ENCODE results near the gene GON4L.

GON4L gene

GRCh38 chr1:155877945-155878344, 20.9 kb upstream of the GON4L start:
- no peak for DNase-seq (ENCODE audit: low read depth, low spot score)

- no peak for DNase-seq (ENCODE audit: low read depth, low spot score)
Measured at GRCh38 chr1:155873860-155874259, 16.8 kb upstream of the GON4L start.

DNA sequence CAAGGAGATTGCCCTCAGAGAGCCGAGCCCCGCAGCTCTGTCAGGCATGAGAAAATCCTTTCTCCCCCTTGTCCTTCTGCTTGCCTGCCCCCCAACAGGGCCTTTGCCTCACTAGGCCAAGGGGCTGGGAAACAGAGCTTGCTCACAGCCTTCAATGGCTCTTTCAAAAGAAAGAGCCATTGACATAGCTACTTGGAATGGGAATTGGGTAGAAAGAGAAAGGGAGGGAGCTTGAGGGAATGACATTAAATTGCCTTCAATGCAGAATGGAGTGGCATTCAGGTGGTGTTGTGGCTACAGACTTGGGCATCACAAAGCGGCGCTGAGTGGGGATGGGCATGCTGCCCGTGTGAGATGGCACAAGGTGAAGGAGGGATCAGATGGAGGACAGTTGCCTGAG, 15.5 kb upstream of the GON4L start:
- DNase-seq (ENCODE audit: low read depth, low spot score), result no peak

- DNase-seq (ENCODE audit: low read depth, low spot score), result no peak
Measured at GRCh38 chr1:155871390-155871789, 14.4 kb upstream of the GON4L start.

- no peak for DNase-seq (ENCODE audit: low read depth, low spot score)
Measured at GRCh38 chr1:155867766-155868165, 10.8 kb upstream of the GON4L start.

GRCh38 chr1:155864393-155864792, 7.4 kb upstream of the GON4L start:
- no peak for DNase-seq (ENCODE audit: low read depth, low spot score)

GRCh38 chr1:155861896-155862295, 4.9 kb upstream of the GON4L start:
- no peak for DNase-seq (ENCODE audit: low read depth, low spot score)

DNA sequence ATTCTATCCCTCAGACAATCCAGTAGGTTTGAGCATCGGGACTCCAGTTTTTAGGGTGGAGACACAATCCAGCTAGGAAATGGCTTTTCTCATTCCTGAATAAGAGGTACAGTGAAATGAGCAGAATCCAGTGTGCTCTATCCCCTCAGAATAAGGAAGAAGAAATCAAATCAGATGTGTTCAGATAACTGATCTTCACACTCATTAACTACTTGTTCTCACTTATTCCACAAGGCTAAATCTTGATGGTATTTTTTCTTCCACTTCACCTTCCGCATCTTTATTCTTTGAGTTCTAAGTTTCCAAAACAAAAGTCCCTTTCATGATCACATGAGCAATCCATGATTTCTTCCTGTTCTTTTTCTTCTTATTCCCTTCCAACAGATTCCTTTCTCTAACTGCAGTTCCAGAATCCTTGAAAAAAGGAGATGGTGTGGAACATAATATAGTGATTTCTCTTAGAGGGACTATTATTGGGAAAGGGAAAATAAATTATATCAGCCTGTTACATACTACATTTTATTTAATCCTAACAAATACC, 4.0 kb upstream of the GON4L start:
- no peak for DNase-seq (ENCODE audit: low read depth, low spot score)

DNA sequence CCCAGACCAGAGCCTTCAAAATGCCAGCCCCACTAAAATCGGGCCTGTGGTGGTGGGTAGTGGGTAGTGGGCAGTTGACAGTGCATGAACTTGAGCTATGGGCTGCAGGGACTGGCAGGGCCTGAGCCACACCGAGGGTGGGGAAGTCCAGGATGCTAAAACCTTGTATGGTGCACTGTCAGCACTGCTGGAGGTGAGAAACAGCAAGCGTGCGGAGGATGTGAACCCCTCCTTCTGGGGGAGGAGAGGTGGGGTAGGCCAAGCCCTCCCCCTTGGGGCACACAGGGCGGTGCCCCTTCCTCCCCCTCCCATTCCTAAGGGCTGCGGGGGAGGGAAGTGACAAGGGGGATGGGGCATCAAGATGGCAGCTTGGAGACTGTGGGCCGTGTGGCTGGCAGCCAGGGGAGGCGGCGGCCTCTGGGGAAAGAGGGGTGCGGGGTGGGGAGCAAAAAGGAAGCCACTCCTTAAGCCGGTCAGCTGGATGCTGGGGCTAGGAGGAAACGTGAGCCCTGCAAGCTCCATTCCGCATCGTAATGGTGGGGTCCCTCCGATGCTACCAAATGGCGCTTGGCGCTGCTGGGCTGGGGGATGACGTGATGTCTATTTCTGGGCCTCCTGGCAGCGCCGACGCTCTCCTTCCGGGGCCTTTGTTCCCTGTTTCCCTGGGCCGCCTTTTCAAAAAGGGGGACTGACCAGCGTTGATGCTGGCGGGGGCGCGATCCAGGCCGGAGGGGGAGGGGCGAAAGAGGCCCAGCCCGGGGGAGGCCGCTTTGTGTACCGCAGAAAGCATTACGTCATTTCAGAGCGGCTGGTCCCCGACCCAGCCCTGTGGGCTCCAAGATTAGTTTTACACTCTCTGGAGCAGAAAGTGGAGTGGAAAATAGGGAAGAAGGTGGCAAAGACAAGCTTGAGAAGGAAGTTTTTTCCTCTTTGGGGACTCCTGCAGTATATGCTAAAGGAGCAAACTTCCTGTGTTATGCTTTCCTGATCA, 3.2 kb upstream of the GON4L start:
- DNase-seq (ENCODE audit: low read depth, low spot score), result peak; percentile 27

- DNase-seq (ENCODE audit: low read depth, low spot score), result peak; percentile 96
Measured at GRCh38 chr1:155859234-155859829, 2.3 kb upstream of the GON4L start, which contains the start of gene SYT11. Gene SYT11, plus strand, starts transcription at chr1:155859567. Its CDS starts 195 bp downstream, at chr1:155859762.

- DNase-seq (ENCODE audit: low read depth, low spot score), result no peak
Measured at GRCh38 chr1:155858800-155859233, 1.8 kb upstream of the GON4L start.

DNA sequence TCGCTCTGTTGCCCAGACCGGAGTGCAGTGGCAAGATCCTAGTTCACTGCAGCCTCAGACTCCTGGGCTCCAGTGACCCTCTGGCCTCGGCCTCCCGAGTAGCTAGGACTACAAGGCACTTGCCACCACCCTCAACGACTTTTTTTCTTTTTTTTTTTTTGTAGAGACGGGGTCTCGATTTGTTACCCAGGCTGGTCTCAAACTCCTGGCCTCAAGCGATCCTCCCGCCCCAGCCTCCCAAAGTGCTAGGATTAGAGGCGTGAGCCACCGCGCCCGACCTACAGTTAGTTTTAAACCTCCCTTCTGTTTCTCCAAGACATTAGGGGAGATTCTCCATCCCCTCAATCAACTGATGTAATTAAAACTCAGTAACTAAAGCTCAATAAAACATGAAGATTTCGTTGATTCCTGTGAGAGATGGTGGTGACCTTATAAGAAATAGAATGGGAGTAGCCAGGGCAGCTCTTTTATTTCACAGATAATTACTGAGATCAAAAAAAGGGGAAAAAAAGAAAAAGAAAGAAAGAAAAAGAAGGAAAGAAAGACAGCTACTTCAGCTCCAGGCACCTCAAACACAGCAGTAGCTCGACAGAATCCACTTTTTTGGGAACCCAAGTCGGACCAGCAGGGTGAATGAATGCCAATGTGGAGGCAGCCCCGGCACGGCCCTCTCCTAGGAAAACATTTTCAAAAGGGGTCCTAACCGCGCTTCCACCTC, 598 bp downstream of the GON4L start:
- DNase-seq (ENCODE audit: low read depth, low spot score), result no peak

DNA sequence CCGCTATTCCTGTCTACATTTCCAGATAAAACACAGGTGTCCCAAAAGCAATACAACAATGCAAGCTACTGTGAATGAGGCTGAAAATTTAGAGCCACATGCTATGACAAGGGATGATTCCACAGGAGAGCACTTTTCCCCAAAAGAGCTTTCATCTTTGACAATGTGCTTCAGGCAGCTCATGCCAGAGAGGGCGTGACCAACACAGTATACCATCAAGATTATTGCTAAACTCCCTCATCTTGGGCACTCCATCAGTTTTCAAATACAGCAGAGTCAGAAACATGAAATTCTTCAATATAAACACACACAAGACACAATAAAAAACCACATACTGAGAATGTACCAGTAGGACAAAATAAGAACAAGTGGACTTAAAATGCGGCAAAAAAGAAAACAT, 6.7 kb downstream of the GON4L start:
- no peak for DNase-seq (ENCODE audit: low read depth, low spot score)

- DNase-seq (ENCODE audit: low read depth, low spot score), result no peak
Measured at GRCh38 chr1:155847823-155848529, 9.0 kb downstream of the GON4L start.

DNA sequence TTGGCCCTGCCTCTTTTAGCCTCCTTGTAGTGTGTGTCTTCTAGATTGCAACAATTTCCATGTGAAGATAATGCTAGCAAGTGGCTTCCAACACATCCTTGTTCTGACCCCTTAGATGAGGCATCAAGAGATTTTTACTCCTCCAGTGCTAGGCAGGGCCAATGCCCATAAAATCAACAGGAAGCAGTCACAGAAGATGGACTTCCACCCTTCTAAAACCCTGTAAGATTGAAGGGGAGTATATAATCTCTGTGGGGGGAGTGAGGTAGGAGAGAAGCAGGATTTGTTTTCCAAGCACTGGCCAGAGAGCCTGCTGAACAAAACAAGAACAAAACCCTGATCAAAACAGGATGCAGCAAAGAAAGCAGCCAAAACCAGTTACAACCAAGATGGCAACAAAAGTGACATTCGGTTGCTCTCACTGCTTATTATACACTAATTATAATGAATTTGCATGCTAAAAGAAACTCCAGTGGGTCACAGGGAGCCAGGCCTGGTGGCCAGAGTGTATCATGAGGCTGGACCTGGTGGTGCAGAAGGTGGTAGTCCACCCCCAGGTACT, 12.1 kb downstream of the GON4L start:
- no peak for DNase-seq (ENCODE audit: low read depth, low spot score)

GRCh38 chr1:155840386-155840785, 16.6 kb downstream of the GON4L start:
- no peak for DNase-seq (ENCODE audit: low read depth, low spot score)

DNA sequence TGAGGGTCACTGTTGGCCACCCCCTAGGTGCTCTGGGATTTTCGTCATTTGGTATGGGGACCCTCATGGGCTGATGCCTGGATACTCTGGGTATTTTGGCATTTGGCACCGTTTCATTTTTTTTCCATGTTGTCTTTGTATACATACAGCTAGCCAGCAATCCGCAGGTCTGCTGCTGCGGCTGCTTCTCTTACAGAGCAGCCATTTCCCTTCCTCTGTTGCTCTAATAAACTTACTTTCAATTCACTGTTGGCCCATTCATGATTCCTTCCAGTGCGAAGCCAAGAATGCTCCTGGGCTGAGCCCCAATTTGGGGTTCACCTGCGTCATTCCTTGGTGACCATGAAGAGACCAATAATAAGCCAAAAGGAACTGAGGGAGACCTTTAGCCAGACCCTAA, 21.5 kb downstream of the GON4L start:
- peak; percentile 18 for DNase-seq (ENCODE audit: low read depth, low spot score)

DNA sequence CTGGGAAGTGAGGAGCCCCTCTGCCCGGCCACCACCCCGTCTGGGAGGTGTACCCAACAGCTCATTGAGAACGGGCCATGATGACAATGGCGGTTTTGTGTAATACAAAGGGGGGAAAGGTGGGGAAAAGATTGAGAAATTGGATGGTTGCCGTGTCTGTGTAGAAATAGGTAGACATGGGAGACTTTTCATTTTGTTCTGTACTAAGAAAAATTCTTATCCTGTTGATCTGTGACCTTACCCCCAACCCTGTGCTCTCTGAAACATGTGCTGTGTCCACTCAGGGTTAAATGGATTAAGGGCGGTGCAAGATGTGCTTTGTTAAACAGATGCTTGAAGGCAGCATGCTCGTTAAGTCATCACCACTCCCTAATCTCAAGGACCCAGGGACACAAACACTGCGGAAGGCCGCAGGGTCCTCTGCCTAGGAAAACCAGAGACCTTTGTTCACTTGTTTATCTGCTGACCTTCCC, 22.1 kb downstream of the GON4L start:
- peak; percentile 14 for DNase-seq (ENCODE audit: low read depth, low spot score)

DNA sequence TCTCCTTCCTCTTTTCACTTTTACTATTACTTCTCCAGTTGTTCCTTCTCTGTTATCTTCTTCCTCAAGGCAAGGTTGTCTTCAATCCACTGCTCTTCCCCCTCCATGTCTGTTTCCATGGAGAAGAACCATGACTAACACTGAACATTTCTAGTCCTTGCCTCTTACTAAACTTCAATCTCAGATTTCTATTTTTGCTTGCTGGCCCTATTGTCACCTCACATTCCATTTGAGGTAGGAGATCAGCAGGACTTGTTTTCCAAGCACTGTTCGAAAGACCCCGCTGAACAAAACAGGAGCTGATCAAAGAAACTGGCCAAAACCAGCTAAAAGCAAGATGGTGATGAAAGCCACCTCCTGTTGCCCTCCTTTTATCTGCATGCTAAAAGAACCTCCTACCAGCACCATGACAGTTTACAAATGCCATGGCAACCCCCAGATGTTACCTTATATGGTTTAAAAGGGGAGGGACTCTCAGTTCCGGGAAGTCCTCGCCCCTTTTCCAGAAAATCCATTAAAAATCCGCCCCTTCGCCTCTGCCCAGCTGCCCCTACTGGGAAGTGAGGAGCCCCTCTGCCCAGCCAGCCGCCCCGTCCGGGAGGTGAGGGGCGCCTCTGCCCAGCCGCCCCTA, 22.6 kb downstream of the GON4L start:
- peak; percentile 94 for DNase-seq (ENCODE audit: low read depth, low spot score)

GRCh38 chr1:155833665-155834295, 23.2 kb downstream of the GON4L start:
- peak; percentile 6 for DNase-seq (ENCODE audit: low read depth, low spot score)

Data from ELF-1 (cell line).